OCI-LY7 (cell line): ENCODE data around the gene RPF1. TPM values are rescaled to one million over a fixed set of nuclear protein-coding genes. Genes with fewer than 3 reads are reported as not detected.

Experiments
- BruUV-seq: library from RNA; stranded (reverse); fragments of 400-500 nt; replicated peaks from 2 replicates; lab custom pipeline; 2021; lab: Mats Ljungman, UMichigan
- CTCF ChIA-PET: fragments of 300-600 bp; sonication (Branson Sonifier 250); formaldehyde crosslinking; loops from one replicate; lab custom pipeline; 2022; ENCODE audit warnings: antibody characterized with exemption; ENCODE audit not compliant: unreplicated experiment; lab: Charles Lee
- POLR2A ChIA-PET: fragments of 300-600 bp; sonication (Branson Sonifier 250); formaldehyde crosslinking; loops from one replicate; lab custom pipeline; 2022; ENCODE audit warnings: antibody characterized with exemption; lab: Charles Lee
- DNase-seq: peaks from one replicate; pipeline ENCODE4 v3.0.0-alpha.2; 2015; ENCODE audit warnings: low spot score
- H2AFZ ChIP-seq: fragments of 200-600 bp; sonication (generic), shearing (Covaris generic); 2 replicates; pipeline ENCODE4 v1.6.1; 2014; ENCODE audit warnings: mild to moderate bottlenecking, antibody characterized with exemption, low read length, moderate library complexity
- H3K27ac ChIP-seq: fragments of 200-600 bp; sonication (generic); 2 replicates; pipeline ENCODE4 v1.5.1; 2014; ENCODE audit warnings: mixed run types, low read depth, mild to moderate bottlenecking, moderate library complexity, low read length, inconsistent platforms; ENCODE audit not compliant: poor library complexity, severe bottlenecking
- H3K36me3 ChIP-seq: fragments of 200-600 bp; sonication (generic); 2 replicates; pipeline ENCODE4 v1.6.1; 2014; ENCODE audit warnings: mild to moderate bottlenecking, antibody characterized with exemption, low read length, moderate library complexity, mixed read lengths; ENCODE audit not compliant: insufficient read depth
- H3K4me1 ChIP-seq: fragments of 200-600 bp; sonication (generic); 2 replicates; pipeline ENCODE4 v1.5.1; 2014; ENCODE audit warnings: mild to moderate bottlenecking, low read length; ENCODE audit not compliant: insufficient read depth, poor library complexity, severe bottlenecking
- H3K4me2 ChIP-seq: fragments of 200-600 bp; sonication (generic); 2 replicates; pipeline ENCODE4 v1.6.1; 2014; ENCODE audit warnings: mild to moderate bottlenecking, low read length
- H3K4me3 ChIP-seq: fragments of 200-600 bp; sonication (generic); 2 replicates; pipeline ENCODE4 v1.5.1; 2014; ENCODE audit warnings: mild to moderate bottlenecking, low read depth, low read length; ENCODE audit not compliant: poor library complexity, severe bottlenecking
- H3K79me2 ChIP-seq: fragments of 200-600 bp; sonication (generic); 2 replicates; pipeline ENCODE4 v1.6.1; 2016; ENCODE audit warnings: low read depth, mild to moderate bottlenecking, low read length, moderate library complexity, mixed read lengths; ENCODE audit not compliant: insufficient read depth
- H3K9me2 ChIP-seq: fragments of 200-600 bp; sonication (generic); 2 replicates; pipeline ENCODE4 v1.6.1; 2016; ENCODE audit warnings: mild to moderate bottlenecking, low read length, mixed read lengths; ENCODE audit not compliant: insufficient read depth
- H3K9me3 ChIP-seq: fragments of 200-600 bp; sonication (generic); 2 replicates; pipeline ENCODE4 v1.6.1; 2014; ENCODE audit warnings: mild to moderate bottlenecking, mixed run types, low read length, mixed read lengths
- H4K20me1 ChIP-seq: fragments of 200-600 bp; sonication (generic); 2 replicates; pipeline ENCODE4 v1.6.1; 2014; ENCODE audit warnings: mild to moderate bottlenecking, antibody characterized with exemption, low read length, moderate library complexity, mixed read lengths; ENCODE audit not compliant: insufficient read depth
- CTCF ChIP-seq: fragments of 200-600 bp; sonication (generic); conservative IDR thresholded peaks from 2 replicates; pipeline ENCODE4 v1.5.1; 2014; ENCODE audit warnings: mild to moderate bottlenecking, antibody characterized with exemption, low read length, moderate library complexity, mixed read lengths
- EZH2phosphoT487 ChIP-seq: fragments of 200-600 bp; sonication (generic); IDR thresholded peaks from 2 replicates; pipeline ENCODE4 v1.6.1; 2018; ENCODE audit warnings: low read depth, borderline replicate concordance, mild to moderate bottlenecking, mixed run types, antibody characterized with exemption, low read length, moderate library complexity, mixed read lengths
- intact Hi-C: fragments of 100-400 bp; cut with micrococcal nuclease; formaldehyde crosslinking; loops from one replicate; pipeline ENCODE4 v1.10.0; 2022; ENCODE audit not compliant: unreplicated experiment
- total RNA-seq, 2 experiments: library from RNA; depleted of rRNA in 1 of 2; stranded (reverse); fragments of >200 nt in 1 of 2; shearing (Covaris generic) in 1 of 2; gene quantifications; 2 replicates each; pipeline ENCODE4 v1.2.3, GENCODE V29; 2014 to 2022

The RPF1 gene
- total RNA-seq, 2 experiments from 2014 or later = 49.7 to 57.9 TPM

DNA sequence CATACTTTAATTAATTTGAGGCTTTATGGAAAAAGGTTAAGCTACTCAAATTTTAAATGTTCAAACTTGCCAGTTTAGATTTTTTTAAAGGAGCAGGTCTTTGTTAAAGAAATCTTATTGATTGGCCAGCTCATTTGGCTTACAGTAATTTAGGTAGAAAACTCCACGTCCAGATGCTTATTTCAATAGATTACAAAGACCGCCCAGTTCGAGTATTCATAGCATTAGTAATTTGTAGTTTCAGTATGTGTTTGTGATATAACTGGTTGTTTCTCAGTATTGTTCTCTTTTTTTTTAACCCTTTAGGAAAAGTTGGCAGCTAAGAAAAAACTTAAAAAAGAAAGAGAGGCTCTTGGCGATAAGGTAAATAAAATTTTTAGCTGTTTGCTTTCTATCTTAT, 1.6 kb downstream of the RPF1 start:
- peaks cover 39% of the 10 kb centered on the region for H3K79me2 ChIP-seq
- POLR2A ChIA-PET = interaction anchor here (0.8 to 3.9 kb wide), 17 partner anchors 9 to 336 kb away, joined by 3 to 43 read pairs (median 5); partner anchors contain the start of genes CTBS, GNG5, PRKACB and SAMD13

DNA sequence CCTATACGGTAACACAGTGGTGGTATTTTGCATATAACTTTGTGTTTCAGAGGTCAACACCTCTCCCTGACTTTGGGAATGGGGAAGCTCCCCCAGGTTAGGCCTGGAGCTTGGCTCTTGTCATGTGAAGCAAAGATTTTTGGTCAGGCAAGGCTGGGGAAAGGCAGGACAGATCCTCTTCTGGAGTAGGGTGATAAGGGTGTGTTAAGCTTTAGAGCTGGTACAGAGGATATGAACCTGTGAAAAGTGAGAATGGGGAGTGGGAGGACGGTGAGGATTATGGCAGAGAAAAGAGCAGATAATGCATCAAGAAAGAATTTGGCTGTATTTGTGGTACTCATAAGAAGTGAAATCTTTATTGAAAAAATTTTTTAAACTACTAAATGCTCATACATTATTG, 2.3 kb downstream of the RPF1 start:
- H3K36me3 ChIP-seq = peaks cover 52% of the 10 kb centered on the region
- no peak overlapping the region for H3K27ac ChIP-seq
- peak overlapping the region; percentile 88 for H3K4me2 ChIP-seq
- TF ChIP-seq CTCF (no peak), EZH2phosphoT487 (no peak)
- H3K79me2 ChIP-seq = peaks cover 43% of the 10 kb centered on the region
- ChIA-PET POLR2A (interaction anchor here (0.7 to 3.9 kb wide), 10 partner anchors 9 to 404 kb away, joined by 3 to 43 read pairs (median 6); partner anchors contain the start of genes CTBS, GNG5, PRKACB and SAMD13), CTCF (no interaction called here)
- 0 out of 2 replicates have a peak, but pooled peaks cover 3% of the 10 kb centered on the region for H4K20me1 ChIP-seq
- peak overlapping the region; percentile 77 for H3K4me3 ChIP-seq
- DNase-seq = no peak
- H3K4me1 ChIP-seq = peaks cover 21% of the 10 kb centered on the region
- intact Hi-C loops = no loop called here
- H3K9me3 ChIP-seq = peaks cover 8% of the 10 kb centered on the region
- no peaks in the 10 kb centered on the region for H3K9me2 ChIP-seq
- no TSS peak for BruUV-seq
- H2AFZ ChIP-seq = no peak overlapping the region

More for the DNA sequence above, 1.6 kb downstream of the RPF1 start:
- H2AFZ ChIP-seq = no peak overlapping the region
- peaks cover 46% of the 10 kb centered on the region for H3K36me3 ChIP-seq
- no peak overlapping the region for H3K27ac ChIP-seq
- intact Hi-C loops = no loop called here
- CTCF ChIA-PET = interaction anchor here (1.4 kb wide), 1 partner anchor 93 kb away, joined by 3 read pairs; no protein-coding TSS in a partner anchor
- H3K4me3 ChIP-seq = peak overlapping the region; percentile 77
- peak overlapping the region; percentile 88 for H3K4me2 ChIP-seq
- H3K9me3 ChIP-seq = peaks cover 8% of the 10 kb centered on the region
- no peak for DNase-seq
- TF ChIP-seq EZH2phosphoT487 = no peak
- no peak for TF ChIP-seq CTCF
- H3K4me1 ChIP-seq = peaks cover 21% of the 10 kb centered on the region
- BruUV-seq = no TSS peak
- H3K9me2 ChIP-seq = no peaks in the 10 kb centered on the region
- 0 out of 2 replicates have a peak, but pooled peaks cover 3% of the 10 kb centered on the region for H4K20me1 ChIP-seq

DNA sequence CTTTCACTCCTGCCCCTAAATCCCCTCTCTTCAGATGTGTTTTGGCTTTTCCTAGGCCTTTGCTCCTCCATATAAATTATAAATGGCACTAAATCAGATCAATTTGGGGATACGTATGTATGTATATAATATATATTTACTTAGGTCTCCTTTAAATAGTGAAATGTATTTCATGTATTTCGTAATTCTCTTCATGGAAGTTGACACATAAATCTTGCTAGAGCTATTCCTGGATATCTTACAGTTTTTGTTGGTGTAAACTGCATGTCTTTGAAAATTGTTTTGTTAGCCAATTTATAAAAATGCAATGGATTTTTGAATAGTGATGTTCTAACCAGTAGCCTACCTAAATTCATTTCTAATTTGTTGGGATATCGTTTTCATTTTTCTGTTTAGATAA, 9.0 kb downstream of the RPF1 start:
- Histone ChIP-seq H4K20me1 (no peaks in the 10 kb centered on the region), H3K4me3 (no peak overlapping the region), H3K36me3 (peaks cover 95% of the 10 kb centered on the region), H3K9me3 (no peaks in the 10 kb centered on the region), H3K4me2 (no peak overlapping the region), H2AFZ (no peak overlapping the region), H3K4me1 (no peaks in the 10 kb centered on the region), H3K27ac (no peak overlapping the region), H3K79me2 (peaks cover 25% of the 10 kb centered on the region; the same call in 1 of the 2 replicates), H3K9me2 (no peaks in the 10 kb centered on the region)
- TF ChIP-seq EZH2phosphoT487 (no peak), CTCF (no peak)
- intact Hi-C loops = no loop called here
- ChIA-PET POLR2A (interaction anchor here (2.3 kb wide), 1 partner anchor 15 kb away, joined by 5 read pairs; no protein-coding TSS in a partner anchor), CTCF (no interaction called here)
- no TSS peak for BruUV-seq
- DNase-seq = no peak
